ENCODE data around the gene MARK4.

MARK4 gene

GRCh38 chr19:45275370-45275971 is 24.4 kb downstream of the MARK4 start:
- no peak for DNase-seq

- no peak for DNase-seq
These were observed 25.2 kb downstream of the MARK4 start for GRCh38 chr19:45276284-45276687.

- no peak for DNase-seq
These were observed 27.0 kb downstream of the MARK4 start for GRCh38 chr19:45278087-45278486.

GRCh38 chr19:45279587-45280192 is 28.6 kb downstream of the MARK4 start:
- no peak for DNase-seq

GRCh38 chr19:45280471-45280961 is 29.4 kb downstream of the MARK4 start:
- no peak for DNase-seq

GRCh38 chr19:45283443-45284033 is 32.5 kb downstream of the MARK4 start:
- DNase-seq: no peak

GRCh38 chr19:45290381-45290931 is 39.4 kb downstream of the MARK4 start:
- no peak for DNase-seq

GRCh38 chr19:45291834-45292233 is 40.8 kb downstream of the MARK4 start:
- no peak for DNase-seq

GRCh38 chr19:45293682-45294081 is 42.6 kb downstream of the MARK4 start:
- no peak for DNase-seq

GRCh38 chr19:45294291-45295029 is 43.4 kb downstream of the MARK4 start:
- DNase-seq: no peak

- DNase-seq: no peak
These were observed 44.8 kb downstream of the MARK4 start for GRCh38 chr19:45295873-45296272.

- no peak for DNase-seq
These were observed 45.3 kb downstream of the MARK4 start for GRCh38 chr19:45296355-45296754.

- no peak for DNase-seq
These were observed 46.6 kb downstream of the MARK4 start for GRCh38 chr19:45297674-45298073.

GRCh38 chr19:45298264-45298663 is 47.2 kb downstream of the MARK4 start:
- DNase-seq: no peak

- no peak for DNase-seq
These were observed 48.6 kb downstream of the MARK4 start for GRCh38 chr19:45299719-45300118.

- no peak for DNase-seq
These were observed 51.3 kb downstream of the MARK4 start for GRCh38 chr19:45302416-45302815.

GRCh38 chr19:45303269-45304060 is 52.4 kb downstream of the MARK4 start:
- DNase-seq: no peak

GRCh38 chr19:45304141-45304926 is 53.3 kb downstream of the MARK4 start:
- DNase-seq: no peak

GRCh38 chr19:45305007-45305406 is 53.9 kb downstream of the MARK4 start:
- no peak for DNase-seq

GRCh38 chr19:45305421-45305820 is 54.4 kb downstream of the MARK4 start:
- DNase-seq: no peak

GRCh38 chr19:45306040-45306439 is 55.0 kb downstream of the MARK4 start:
- no peak for DNase-seq
